Upper lobe of left lung (tissue), 6 donors: ENCODE results near the gene PLCG2. TPM values are rescaled to one million over a fixed set of nuclear protein-coding genes. Genes with fewer than 3 reads are reported as not detected.

Experiments
- ATAC-seq, 2 donors: fragments of 200-7000 bp; cut with Tn5 transposase; one replicate each; pipeline ENCODE4 v1.9.1; 2022; ENCODE audit warnings: mild to moderate bottlenecking in 2 of 2, moderate library complexity in 2 of 2; ENCODE audit not compliant: low FRiP score in 2 of 2
- DNase-seq, 2 donors: peaks; one replicate each; pipeline ENCODE4 v3.0.0-alpha.2; 2019 to 2020
- H3K27ac ChIP-seq, 4 donors: fragments of 200-600 bp; sonication (generic); one replicate each; pipeline ENCODE4 v1.5.1; 2016 to 2019
- H3K27me3 ChIP-seq, 4 donors: fragments of 200-600 bp; sonication (generic); one replicate each; pipeline ENCODE4 v1.5.1; 2017 to 2019
- H3K36me3 ChIP-seq, 4 donors: fragments of 200-600 bp; sonication (generic); one replicate each; pipeline ENCODE4 v1.5.1; 2016 to 2019
- H3K4me1 ChIP-seq, 4 donors: fragments of 200-600 bp; sonication (generic); one replicate each; pipeline ENCODE4 v1.5.1; 2018 to 2019
- H3K4me3 ChIP-seq, 4 donors: fragments of 200-600 bp; sonication (generic); one replicate each; pipeline ENCODE4 v1.5.1; 2017 to 2019; ENCODE audit warnings: mild to moderate bottlenecking in 2 of 4, moderate library complexity in 1 of 4
- H3K9me3 ChIP-seq, 4 donors: fragments of 200-600 bp; sonication (generic); one replicate each; pipeline ENCODE4 v1.5.1; 2018 to 2019
- CTCF ChIP-seq, 6 experiments: fragments of 450-650 bp in 4 of 6; fragments of 200-600 bp in 2 of 6; sonication (generic) in 2 of 6; IDR thresholded peaks; one replicate each; pipeline ENCODE4 v1.5.1; 2016 to 2019; ENCODE audit warnings: antibody characterized with exemption in 6 of 6
- EP300 ChIP-seq, 4 donors: sonication (generic); formaldehyde crosslinking; IDR thresholded peaks; one replicate each; pipeline ENCODE4 v1.5.1; 2017; ENCODE audit warnings: antibody characterized with exemption in 4 of 4, control low read depth in 2 of 4
- POLR2A ChIP-seq, 4 donors: fragments of 450-650 bp; IDR thresholded peaks; one replicate each; pipeline ENCODE4 v1.5.1; 2016 to 2017; ENCODE audit warnings: antibody characterized with exemption in 4 of 4, mild to moderate bottlenecking in 2 of 4
- POLR2AphosphoS5 ChIP-seq, 2 donors: sonication (generic); formaldehyde crosslinking; IDR thresholded peaks; one replicate each; pipeline ENCODE4 v1.5.1; 2017; ENCODE audit warnings: antibody characterized with exemption in 2 of 2
- WGBS, 2 donors: methylation state at CpG; one replicate each; pipeline ENCODE4 v1.1.5; 2017 to 2018; 5-methylcytosine and 5-hydroxymethylcytosine counted together
- total RNA-seq, 6 donors: library from RNA; depleted of rRNA in 4 of 6; stranded (reverse); fragments of >200 nt in 4 of 6; gene quantifications; one replicate each; pipeline versions ENCODE4 v1.1.0 to v1.2.1, GENCODE V29; 2016 to 2021
- donor health status: DM: no; HTN: no; CAD: no; lungs with moderate emphysema.
- donor health status: DM: no; HTN: yes; CAD: no; lungs with severe emphysema.

PLCG2 gene
- total RNA-seq, 6 donors from 2014 or later: 13.8 to 85.9 (median 35.1) TPM

- no peak for DNase-seq
- WGBS, 2 donors: 83 to 94% methylated on average over 6 of the region's 6 CpGs
Measured at GRCh38 chr16:81899601-81900000, 120.5 kb downstream of the PLCG2 start.

DNA sequence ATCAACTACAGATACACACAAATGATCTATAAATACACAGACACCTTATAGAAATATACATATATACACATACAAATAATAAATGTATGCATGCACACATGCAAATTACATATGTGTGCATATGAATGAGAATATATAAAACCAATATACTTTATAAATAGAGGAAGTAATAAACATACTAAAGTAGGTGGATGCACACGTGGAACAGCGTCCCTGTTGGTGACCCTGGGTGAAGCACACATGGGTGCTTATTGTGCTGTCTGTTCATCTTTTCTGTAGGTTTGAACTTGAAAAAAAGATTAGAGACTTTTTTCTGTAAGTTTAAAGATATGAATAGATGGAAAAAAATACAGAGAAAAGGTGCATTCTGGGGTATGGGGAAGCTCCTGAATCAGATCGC lies 120.9 kb downstream of the PLCG2 start:
- ATAC-seq (no peak), DNase-seq (no peak)
- 95 to 99% methylated on average over 3 of the region's 3 CpGs for WGBS, 2 donors
- no peak for TF ChIP-seq CTCF (IDR thresholded peaks at IDR 0.05)
- no peak for TF ChIP-seq EP300 (IDR thresholded peaks at IDR 0.05)
- no peak for TF ChIP-seq POLR2A (IDR thresholded peaks at IDR 0.05)
- TF ChIP-seq POLR2AphosphoS5 (IDR thresholded peaks at IDR 0.05): no peak
- Histone ChIP-seq H3K9me3 (no peaks in the 10 kb centered on the region), H3K27me3 (no peaks in the 10 kb centered on the region), H3K4me3 (no peak overlapping the region), H3K36me3 (peaks cover 0 to 65% (median 7%) of the 10 kb centered on the region in 4 donors), H3K4me1 (peaks cover 17 to 25% (median 20%) of the 10 kb centered on the region in 4 donors), H3K27ac (peak overlapping the region in 1 of 4 donors; percentile 8)

More at GRCh38 chr16:81899601-81900000, 120.5 kb downstream of the PLCG2 start:
- Histone ChIP-seq H3K9me3 (no peaks in the 10 kb centered on the region), H3K27ac (no peak overlapping the region), H3K36me3 (peaks cover 0 to 65% (median 7%) of the 10 kb centered on the region in 4 donors), H3K27me3 (no peaks in the 10 kb centered on the region), H3K4me1 (peaks cover 17 to 25% (median 20%) of the 10 kb centered on the region in 4 donors), H3K4me3 (no peak overlapping the region)
- ATAC-seq: no peak
- TF ChIP-seq EP300 (IDR thresholded peaks at IDR 0.05) (no peak), CTCF (IDR thresholded peaks at IDR 0.05) (no peak), POLR2A (IDR thresholded peaks at IDR 0.05) (no peak), POLR2AphosphoS5 (IDR thresholded peaks at IDR 0.05) (no peak)

DNA sequence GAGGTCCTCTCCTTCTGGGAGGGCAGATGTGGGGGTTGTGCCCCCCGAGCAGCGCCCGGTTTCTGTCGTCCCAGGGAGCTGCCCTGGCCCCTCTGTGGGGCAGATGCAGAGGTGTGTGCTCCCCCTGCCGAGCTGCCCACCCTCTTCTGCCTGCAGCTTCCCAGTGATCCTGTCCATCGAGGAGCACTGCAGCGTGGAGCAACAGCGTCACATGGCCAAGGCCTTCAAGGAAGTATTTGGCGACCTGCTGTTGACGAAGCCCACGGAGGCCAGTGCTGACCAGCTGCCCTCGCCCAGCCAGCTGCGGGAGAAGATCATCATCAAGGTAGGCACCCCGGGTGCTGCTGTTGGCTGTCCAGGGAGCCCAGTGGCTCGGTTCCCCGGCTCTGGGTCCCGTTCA lies 121.4 kb downstream of the PLCG2 start:
- no peaks in the 10 kb centered on the region for H3K9me3 ChIP-seq
- TF ChIP-seq POLR2AphosphoS5 (IDR thresholded peaks at IDR 0.05): no peak
- no peak for TF ChIP-seq POLR2A (IDR thresholded peaks at IDR 0.05)
- no peak for TF ChIP-seq CTCF (IDR thresholded peaks at IDR 0.05)
- TF ChIP-seq EP300 (IDR thresholded peaks at IDR 0.05): no peak
- peaks cover 2 to 65% (median 8%) of the 10 kb centered on the region in 4 donors for H3K36me3 ChIP-seq

DNA sequence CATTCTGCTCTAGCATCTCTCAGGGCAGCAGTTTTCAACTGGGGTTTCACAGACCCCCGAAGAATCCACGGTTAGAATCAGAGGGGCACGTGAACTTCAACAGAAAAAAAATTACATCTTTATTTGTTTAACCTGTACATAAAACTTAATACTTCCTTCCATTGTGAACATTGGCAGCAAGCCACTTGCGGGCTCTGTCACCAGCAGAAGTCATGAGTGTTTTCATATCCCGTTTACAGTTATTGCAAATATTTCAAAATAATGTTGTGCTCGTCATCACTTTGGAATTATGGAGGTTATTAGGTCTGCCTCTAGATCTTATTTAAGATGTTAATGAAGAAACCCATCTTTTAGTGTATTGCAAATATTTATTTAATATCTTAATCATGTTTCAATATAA lies 122.4 kb downstream of the PLCG2 start:
- no peak overlapping the region for H3K4me3 ChIP-seq
- no peak for TF ChIP-seq POLR2A (IDR thresholded peaks at IDR 0.05)
- TF ChIP-seq EP300 (IDR thresholded peaks at IDR 0.05): no peak
- TF ChIP-seq POLR2AphosphoS5 (IDR thresholded peaks at IDR 0.05): no peak
- TF ChIP-seq CTCF (IDR thresholded peaks at IDR 0.05): no peak
- DNase-seq (peak in 1 of 2 donors; percentile 52), ATAC-seq (no peak)
- H3K4me1 ChIP-seq: peaks cover 17 to 25% (median 20%) of the 10 kb centered on the region in 4 donors
- H3K27me3 ChIP-seq: no peaks in the 10 kb centered on the region
- H3K36me3 ChIP-seq: peaks cover 3 to 56% (median 10%) of the 10 kb centered on the region in 4 donors
- H3K9me3 ChIP-seq: no peaks in the 10 kb centered on the region
- H3K27ac ChIP-seq: peak overlapping the region; percentile 48 to 80 (median 56)
- 35 to 39% methylated on average over 6 of the region's 6 CpGs for WGBS, 2 donors

More for the DNA sequence above, 121.4 kb downstream of the PLCG2 start:
- Histone ChIP-seq H3K27me3 (no peaks in the 10 kb centered on the region), H3K4me3 (no peak overlapping the region), H3K4me1 (peaks cover 17 to 25% (median 20%) of the 10 kb centered on the region in 4 donors), H3K27ac (peak overlapping the region in 1 of 4 donors; percentile 8)
- DNase-seq (peak in 1 of 2 donors; percentile 54), ATAC-seq (no peak)
- WGBS, 2 donors: 92 to 96% methylated on average over 5 to 17 of the region's 17 CpGs

GRCh38 chr16:81902025-81902424 lies 122.9 kb downstream of the PLCG2 start:
- Histone ChIP-seq H3K36me3 (peaks cover 3 to 51% (median 7%) of the 10 kb centered on the region in 4 donors), H3K27ac (peak overlapping the region; percentile 48 to 80 (median 56)), H3K4me1 (peaks cover 17 to 25% (median 20%) of the 10 kb centered on the region in 4 donors), H3K9me3 (no peaks in the 10 kb centered on the region), H3K27me3 (no peaks in the 10 kb centered on the region), H3K4me3 (no peak overlapping the region)
- DNase-seq: peak in 1 of 2 donors; percentile 43
- TF ChIP-seq POLR2A (IDR thresholded peaks at IDR 0.05) (no peak), POLR2AphosphoS5 (IDR thresholded peaks at IDR 0.05) (peak; percentile 41 to 42), EP300 (IDR thresholded peaks at IDR 0.05) (peak in 1 of 4 donors; percentile 32)
- WGBS, 2 donors: 45 to 49% methylated on average over 9 of the region's 9 CpGs
- ATAC-seq: peak; percentile 31 to 67
